ENCODE data around the gene SEMA3G.

Gene SEMA3G

GRCh38 chr3:52393131-52393807 is 51.6 kb downstream of the SEMA3G start:
- intact Hi-C loops (cut with DNase I), result no loop called here
- no peak for DNase-seq

DNA sequence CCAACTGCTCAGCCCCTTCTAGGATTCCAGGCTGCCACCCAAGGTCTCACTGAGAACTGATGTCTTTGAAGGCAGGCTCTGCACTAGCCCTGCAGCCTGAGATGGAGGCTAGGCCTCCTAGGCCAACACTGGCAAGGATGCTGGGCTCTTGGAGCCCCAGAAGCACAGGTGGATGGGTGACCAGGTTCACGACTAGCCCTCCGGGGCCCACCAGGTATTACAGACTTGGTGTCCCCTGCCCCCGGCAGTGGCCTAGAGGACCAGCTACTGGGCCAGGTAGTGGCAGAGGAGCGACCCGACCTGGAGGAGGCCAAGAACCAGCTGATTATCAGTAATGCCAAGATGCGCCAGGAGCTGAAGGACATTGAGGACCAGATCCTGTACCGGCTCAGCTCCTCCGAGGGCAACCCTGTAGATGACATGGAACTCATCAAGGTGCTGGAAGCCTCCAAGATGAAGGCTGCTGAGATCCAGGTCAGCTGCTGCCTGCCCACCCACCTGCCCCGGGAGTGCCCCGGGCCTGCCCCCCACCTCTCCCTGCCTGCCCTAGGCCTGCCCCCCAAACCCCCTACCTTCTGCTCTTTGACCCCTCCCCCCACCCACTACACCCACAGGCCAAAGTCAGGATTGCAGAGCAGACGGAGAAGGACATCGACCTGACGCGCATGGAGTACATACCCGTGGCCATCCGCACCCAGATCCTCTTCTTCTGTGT is 52.5 kb downstream of the SEMA3G start:
- intact Hi-C loops (cut with DNase I), result no loop called here
- no peak for DNase-seq

DNA sequence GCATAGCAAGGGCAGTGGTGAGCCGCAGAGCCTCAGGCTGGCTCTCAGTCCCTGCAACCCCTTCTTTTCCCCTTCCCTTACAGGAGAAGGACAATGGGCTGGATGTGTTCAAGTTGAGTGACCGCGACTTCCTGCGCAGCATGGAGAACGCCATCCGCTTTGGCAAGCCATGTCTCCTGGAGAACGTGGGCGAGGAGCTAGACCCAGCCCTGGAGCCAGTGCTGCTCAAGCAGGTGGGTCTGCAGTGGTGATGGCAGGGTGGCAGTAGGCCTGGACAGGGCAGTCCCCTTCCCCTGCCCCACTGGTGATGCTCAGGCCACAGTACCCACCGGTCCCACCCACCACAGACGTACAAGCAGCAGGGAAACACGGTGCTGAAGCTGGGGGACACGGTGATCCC is 53.8 kb downstream of the SEMA3G start:
- DNase-seq, result no peak
- intact Hi-C loops (cut with DNase I), result no loop called here

- DNase-seq, result no peak
- intact Hi-C loops (cut with DNase I), result no loop called here
Observed at GRCh38 chr3:52388933-52389332, 56.0 kb downstream of the SEMA3G start.

- DNase-seq, result no peak
- intact Hi-C loops (cut with DNase I), result no loop called here
Observed at GRCh38 chr3:52388348-52388821, 56.5 kb downstream of the SEMA3G start.

- intact Hi-C loops (cut with DNase I), result no loop called here
- no peak for DNase-seq
Observed at GRCh38 chr3:52387481-52387880, 57.4 kb downstream of the SEMA3G start.

DNA sequence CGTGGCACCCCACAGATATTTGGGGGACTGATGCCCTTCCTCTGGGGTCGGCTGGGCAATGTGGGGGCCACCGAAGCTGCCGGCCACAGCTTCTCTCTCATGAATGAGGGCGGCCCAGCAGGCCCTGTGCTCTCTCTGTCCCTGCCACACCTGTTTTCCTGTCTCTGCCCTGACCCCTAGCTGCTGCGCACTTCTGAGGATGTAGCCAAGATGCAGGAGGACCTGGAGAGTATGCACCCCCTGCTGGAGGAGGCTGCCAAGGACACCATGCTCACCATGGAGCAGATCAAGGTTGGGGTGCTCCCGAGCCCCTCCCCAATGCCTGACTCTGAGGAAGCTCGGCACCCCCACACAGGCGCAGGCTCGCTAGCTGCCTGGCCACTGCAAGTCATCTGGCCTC is 59.7 kb downstream of the SEMA3G start:
- no peak for DNase-seq
- intact Hi-C loops (cut with DNase I), result no loop called here

DNA sequence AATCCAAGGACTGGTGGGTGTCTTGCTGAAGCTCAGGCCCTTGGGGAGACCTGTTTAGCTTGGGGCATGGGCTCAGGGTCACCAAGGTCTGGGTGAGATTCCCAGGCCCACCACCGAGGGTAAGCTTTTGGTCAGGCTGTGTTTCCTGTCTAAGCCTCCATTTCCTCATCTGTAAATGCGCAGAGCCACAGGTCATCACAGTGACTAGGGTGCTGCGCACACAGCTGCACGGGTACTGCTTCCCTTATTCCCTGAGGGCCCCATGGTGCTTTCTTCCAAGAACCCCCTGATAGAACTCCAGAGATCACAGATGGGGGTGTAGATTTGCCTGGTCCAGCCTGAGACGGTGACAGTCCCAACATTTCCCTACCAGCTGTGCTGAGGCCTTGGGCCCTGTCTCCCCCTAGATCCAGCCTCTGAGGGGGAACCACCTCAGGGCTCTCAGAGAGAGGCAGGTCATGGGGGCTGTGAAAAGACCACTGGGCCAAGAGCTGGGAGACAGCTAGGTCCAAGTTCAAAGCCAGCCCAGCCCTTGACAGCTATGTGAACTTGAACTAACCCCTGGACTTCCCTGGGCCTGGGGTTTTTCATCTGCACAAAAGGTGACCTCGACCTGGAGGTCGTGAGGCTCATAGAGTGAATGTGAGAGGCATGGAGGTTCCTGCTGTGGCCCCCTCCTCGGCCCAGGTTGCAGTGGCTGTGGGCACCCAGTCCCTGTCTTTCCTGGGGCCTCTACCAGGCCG is 60.7 kb downstream of the SEMA3G start:
- intact Hi-C loops (cut with DNase I), result no loop called here
- no peak for DNase-seq

DNA sequence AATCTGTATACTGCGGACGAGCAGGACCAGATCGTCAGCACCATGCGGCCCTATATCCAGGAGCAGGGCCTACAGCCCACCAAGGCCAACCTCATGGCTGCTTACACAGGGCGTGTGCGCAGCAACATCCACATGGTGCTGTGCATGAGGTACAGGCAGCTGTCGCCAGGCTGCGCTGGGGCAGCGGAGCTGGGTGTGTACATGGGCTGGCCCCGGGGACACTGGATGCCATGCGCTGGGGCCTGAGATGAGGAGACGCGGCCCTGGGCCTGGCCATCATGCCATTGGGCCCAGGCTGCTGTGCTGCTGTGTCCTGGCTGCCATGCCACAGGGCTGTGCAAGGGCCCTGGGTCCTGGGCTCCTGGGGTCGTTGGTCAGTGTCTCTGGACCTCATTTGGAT is 61.5 kb downstream of the SEMA3G start:
- DNase-seq, result no peak
- intact Hi-C loops (cut with DNase I), result no loop called here

Measured in head of caudate nucleus (tissue), 42 donors.